ENCODE results near the gene PLCD3. TPM values are rescaled to one million over a fixed set of nuclear protein-coding genes. Genes with fewer than 3 reads are reported as not detected.
A peak's percentile ranks its signal among the peaks of the same experiment; 100 is the strongest.

The PLCD3 gene
- total RNA-seq, 2 experiments from 2014 or later: 3.9 to 6.6 TPM

DNA sequence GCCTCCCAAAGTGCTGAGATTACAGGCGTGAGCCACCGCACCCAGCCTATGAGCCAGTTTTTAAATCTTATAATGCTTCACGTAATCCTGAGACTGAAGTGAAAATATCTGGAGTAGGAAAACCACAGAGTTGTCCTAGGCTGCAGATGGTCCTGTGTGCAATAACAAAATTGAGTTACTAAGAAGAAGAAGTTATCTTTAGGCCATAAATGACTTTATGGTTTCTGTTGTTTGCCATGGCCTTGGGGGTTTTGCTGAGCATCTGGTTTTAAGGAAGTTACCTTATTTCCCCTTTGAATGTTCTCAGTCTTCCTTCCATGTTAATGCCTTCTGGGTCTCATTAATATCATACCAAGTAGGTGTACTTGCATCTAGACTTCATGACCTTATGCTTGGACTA lies 54.7 kb downstream of the PLCD3 start:
- peak overlapping the region; percentile 32 for H3K27ac Mint-ChIP-seq
- intact Hi-C loops (cut with micrococcal nuclease): no loop called here
- TF ChIP-seq, protein P1, sequence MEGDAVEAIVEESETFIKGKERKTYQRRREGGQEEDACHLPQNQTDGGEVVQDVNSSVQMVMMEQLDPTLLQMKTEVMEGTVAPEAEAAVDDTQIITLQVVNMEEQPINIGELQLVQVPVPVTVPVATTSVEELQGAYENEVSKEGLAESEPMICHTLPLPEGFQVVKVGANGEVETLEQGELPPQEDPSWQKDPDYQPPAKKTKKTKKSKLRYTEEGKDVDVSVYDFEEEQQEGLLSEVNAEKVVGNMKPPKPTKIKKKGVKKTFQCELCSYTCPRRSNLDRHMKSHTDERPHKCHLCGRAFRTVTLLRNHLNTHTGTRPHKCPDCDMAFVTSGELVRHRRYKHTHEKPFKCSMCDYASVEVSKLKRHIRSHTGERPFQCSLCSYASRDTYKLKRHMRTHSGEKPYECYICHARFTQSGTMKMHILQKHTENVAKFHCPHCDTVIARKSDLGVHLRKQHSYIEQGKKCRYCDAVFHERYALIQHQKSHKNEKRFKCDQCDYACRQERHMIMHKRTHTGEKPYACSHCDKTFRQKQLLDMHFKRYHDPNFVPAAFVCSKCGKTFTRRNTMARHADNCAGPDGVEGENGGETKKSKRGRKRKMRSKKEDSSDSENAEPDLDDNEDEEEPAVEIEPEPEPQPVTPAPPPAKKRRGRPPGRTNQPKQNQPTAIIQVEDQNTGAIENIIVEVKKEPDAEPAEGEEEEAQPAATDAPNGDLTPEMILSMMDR (IDR thresholded peaks at IDR 0.05): no peak
- no peaks in the 10 kb centered on the region for H3K27me3 Mint-ChIP-seq
- ATAC-seq: no peak
- H3K9me3 Mint-ChIP-seq: no peaks in the 10 kb centered on the region
- CTCF ChIA-PET: interaction anchor here (0.8 to 1.9 kb wide), 2 partner anchors 10 to 22 kb away, joined by 3 to 5 read pairs; no protein-coding TSS in a partner anchor
- peaks cover 27% of the 10 kb centered on the region for H3K4me1 Mint-ChIP-seq (ENCODE audit: low read depth)
- no peak overlapping the region for H3K4me3 Mint-ChIP-seq
- POLR2A ChIA-PET: interaction anchor here (0.8 to 1.1 kb wide), 2 partner anchors 16 to 27 kb away, joined by 3 read pairs; no protein-coding TSS in a partner anchor
- H3K36me3 Mint-ChIP-seq (ENCODE audit: low read depth): peaks cover 33% of the 10 kb centered on the region
- DNase-seq: no peak

DNA sequence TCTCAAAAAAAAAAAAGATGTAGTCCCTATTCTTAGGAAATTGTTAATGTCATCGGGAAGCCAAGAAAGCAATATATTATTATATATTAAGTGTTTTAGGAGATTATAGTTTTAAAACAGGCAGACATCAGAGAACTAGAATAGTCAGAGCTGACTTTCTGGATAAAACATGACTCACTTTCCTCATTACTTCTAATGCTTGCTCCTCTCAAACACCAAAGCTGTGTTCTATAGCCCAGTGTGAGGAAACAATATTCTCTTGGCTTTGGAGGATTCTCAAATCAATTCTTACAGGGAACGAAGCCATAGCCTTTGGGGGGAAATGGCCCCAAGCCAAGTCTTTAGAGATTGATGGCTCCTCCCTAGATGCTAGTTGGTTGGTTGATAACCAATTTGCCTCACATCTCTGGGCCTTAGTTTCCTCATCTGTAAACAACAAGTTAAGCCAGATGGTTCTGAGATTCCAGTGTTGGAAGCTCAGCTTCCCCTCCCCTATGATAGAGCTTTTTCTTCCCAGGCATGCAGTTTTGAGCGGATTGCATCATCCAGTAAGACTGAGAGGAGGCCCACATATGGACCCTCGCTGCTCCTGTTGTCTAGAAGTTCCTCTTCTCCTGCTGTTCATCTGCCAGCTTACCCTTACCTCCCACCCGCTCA lies 58.8 kb downstream of the PLCD3 start:
- H3K4me1 Mint-ChIP-seq (ENCODE audit: low read depth): peaks cover 32% of the 10 kb centered on the region
- ChIA-PET CTCF (interaction anchor here (0.7 to 2.0 kb wide), 3 partner anchors 26 to 71 kb away, joined by 3 to 6 read pairs (median 5); partner anchors contain the start of gene ACBD4), POLR2A (interaction anchor here (0.7 to 1.3 kb wide), 4 partner anchors 12 to 36 kb away, joined by 3 to 4 read pairs (median 3); partner anchors contain the start of gene NMT1)
- TF ChIP-seq, protein P1 (IDR thresholded peaks at IDR 0.05): no peak
- H3K4me3 Mint-ChIP-seq: no peak overlapping the region
- ATAC-seq (no peak), DNase-seq (no peak)
- peak overlapping the region; percentile 17 for H3K27ac Mint-ChIP-seq
- H3K9me3 Mint-ChIP-seq: no peaks in the 10 kb centered on the region
- H3K27me3 Mint-ChIP-seq: no peaks in the 10 kb centered on the region
- intact Hi-C loops (cut with micrococcal nuclease): no loop called here
- H3K36me3 Mint-ChIP-seq (ENCODE audit: low read depth): peaks cover 30% of the 10 kb centered on the region

DNA sequence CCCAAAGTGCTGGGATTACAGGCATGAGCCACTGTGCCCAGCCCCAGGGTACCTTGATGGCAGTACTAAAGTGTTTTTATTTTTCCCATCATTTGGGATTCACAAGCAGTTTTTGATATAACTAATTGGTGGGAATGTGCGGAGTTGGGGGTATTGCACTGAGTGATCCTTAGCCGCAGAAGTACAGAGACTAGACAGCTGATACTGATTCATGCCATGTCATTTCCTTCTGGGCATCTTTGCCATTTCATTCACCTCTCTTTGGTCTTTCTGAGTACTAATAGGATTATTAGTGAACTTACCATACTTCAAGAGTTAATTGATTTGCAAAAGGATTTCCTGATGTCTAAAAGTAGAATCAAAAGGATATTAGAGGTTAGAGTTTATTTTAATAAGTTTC lies 61.5 kb downstream of the PLCD3 start:
- CTCF ChIA-PET: interaction anchor here (1.0 kb wide), 1 partner anchor 65 kb away, joined by 3 read pairs; the partner anchor contains the start of gene ACBD4
- Mint-ChIP-seq H3K4me1 (ENCODE audit: low read depth) (peaks cover 28% of the 10 kb centered on the region), H3K4me3 (no peak overlapping the region), H3K9me3 (no peaks in the 10 kb centered on the region), H3K27me3 (no peaks in the 10 kb centered on the region), H3K36me3 (ENCODE audit: low read depth) (peaks cover 34% of the 10 kb centered on the region), H3K27ac (no peak overlapping the region)
- POLR2A ChIA-PET: interaction anchor here (1.0 kb wide), 1 partner anchor 15 kb away, joined by 4 read pairs; no protein-coding TSS in a partner anchor
- no peak for DNase-seq
- TF ChIP-seq, protein P1 (IDR thresholded peaks at IDR 0.05): no peak
- ATAC-seq: no peak
- intact Hi-C loops (cut with micrococcal nuclease): no loop called here

DNA sequence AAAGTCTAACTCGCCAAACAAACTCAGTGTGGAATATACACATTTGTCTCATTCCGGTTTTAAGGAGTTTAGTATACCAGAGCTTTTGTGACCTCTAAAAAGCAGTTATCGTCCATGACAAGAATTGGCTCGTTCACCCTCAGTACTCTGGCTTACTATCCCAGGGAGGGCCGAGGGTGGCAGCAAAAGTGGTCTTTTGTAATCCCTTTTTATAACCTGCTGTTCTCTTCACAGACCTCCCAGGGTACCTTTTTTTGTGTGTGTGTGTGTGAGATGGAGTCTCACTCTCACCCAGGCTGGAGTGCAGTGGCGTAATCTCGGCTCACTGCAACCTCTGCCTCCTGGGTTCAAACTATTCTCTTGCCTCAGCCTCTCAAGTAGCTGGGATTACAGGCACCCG lies 62.3 kb downstream of the PLCD3 start:
- TF ChIP-seq, protein P1 (IDR thresholded peaks at IDR 0.05): no peak
- ChIA-PET CTCF (interaction anchor here (1.0 kb wide), 1 partner anchor 65 kb away, joined by 3 read pairs; the partner anchor contains the start of gene ACBD4), POLR2A (interaction anchor here (1.0 to 1.6 kb wide), 2 partner anchors 14 to 20 kb away, joined by 3 to 4 read pairs; no protein-coding TSS in a partner anchor)
- peaks cover 34% of the 10 kb centered on the region for H3K36me3 Mint-ChIP-seq (ENCODE audit: low read depth)
- ATAC-seq (no peak), DNase-seq (no peak)
- no peak overlapping the region for H3K27ac Mint-ChIP-seq
- H3K4me1 Mint-ChIP-seq (ENCODE audit: low read depth): peaks cover 30% of the 10 kb centered on the region
- intact Hi-C loops (cut with micrococcal nuclease): no loop called here
- no peaks in the 10 kb centered on the region for H3K9me3 Mint-ChIP-seq
- H3K27me3 Mint-ChIP-seq: no peaks in the 10 kb centered on the region
- H3K4me3 Mint-ChIP-seq: no peak overlapping the region

DNA sequence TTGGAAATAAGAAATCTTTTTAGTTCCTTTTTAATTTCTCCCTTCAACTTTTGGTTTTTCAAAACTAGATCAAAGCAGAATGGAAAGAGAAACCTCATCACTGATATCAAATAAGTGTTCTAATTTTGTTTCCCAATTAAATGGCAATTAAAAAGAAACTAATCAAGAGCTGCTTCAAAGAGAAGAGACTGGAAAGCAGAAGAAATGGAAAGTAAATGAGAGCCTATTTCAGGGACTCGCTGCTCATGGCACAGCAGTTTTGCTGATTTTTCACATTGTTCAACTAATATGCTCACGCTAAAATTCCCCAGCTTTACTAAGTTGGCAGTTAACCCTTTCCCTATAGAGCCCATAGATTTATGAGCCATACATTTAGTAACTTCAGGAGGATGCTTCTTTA lies 64.7 kb downstream of the PLCD3 start:
- DNase-seq (no peak), ATAC-seq (no peak)
- TF ChIP-seq, protein P1 (IDR thresholded peaks at IDR 0.05): no peak
- no peak overlapping the region for H3K27ac Mint-ChIP-seq
- ChIA-PET CTCF (interaction anchor here (0.7 to 2.4 kb wide), 4 partner anchors 9 to 130 kb away, joined by 3 to 11 read pairs (median 7); partner anchors contain the start of gene ACBD4), POLR2A (interaction anchor here (0.6 to 1.5 kb wide), 2 partner anchors 11 to 343 kb away, joined by 3 read pairs; no protein-coding TSS in a partner anchor)
- H3K4me3 Mint-ChIP-seq: no peak overlapping the region
- H3K4me1 Mint-ChIP-seq (ENCODE audit: low read depth): peaks cover 36% of the 10 kb centered on the region
- intact Hi-C loops (cut with micrococcal nuclease): no loop called here
- no peaks in the 10 kb centered on the region for H3K9me3 Mint-ChIP-seq
- no peaks in the 10 kb centered on the region for H3K27me3 Mint-ChIP-seq
- peaks cover 32% of the 10 kb centered on the region for H3K36me3 Mint-ChIP-seq (ENCODE audit: low read depth)

All from activated CD8-positive, alpha-beta T cell treated with anti-CD3 and anti-CD28 coated beads for 36 hours (primary cell).